ENCODE results near the gene NCDN. TPM values are rescaled to one million over a fixed set of nuclear protein-coding genes. Genes with fewer than 3 reads are reported as not detected.

NCDN gene
- total RNA-seq, result 10 to 100 TPM; 16.6 to 41.2 (median 24.3) TPM

- ATAC-seq, result peak; percentile 97
- WGBS, 2 donors (ENCODE audit: low coverage in 1 of 2), result 0 to 2% methylated on average over 4 to 26 of the region's 58 CpGs
Observed at GRCh38 chr1:35557611-35558373, at the start of gene NCDN. TSS of gene NCDN (plus strand) at chr1:35557799. CDS start at chr1:35558191, 392 bp downstream.

GRCh38 chr1:35507947-35508346 lies 49.7 kb upstream of the NCDN start:
- Histone ChIP-seq H3K4me3 (no peak overlapping the region), H3K27ac (no peak overlapping the region), H3K4me1 (peaks cover 0 to 24% (median 0%) of the 10 kb centered on the region in 3 donors), H3K36me3 (peaks cover 0 to 17% of the 10 kb centered on the region in 2 donors), H3K9me3 (no peaks in the 10 kb centered on the region), H3K27me3 (no peaks in the 10 kb centered on the region)
- no peak for ATAC-seq
- no peak for TF ChIP-seq CTCF (IDR thresholded peaks at IDR 0.05)
- no peak for TF ChIP-seq EP300 (IDR thresholded peaks at IDR 0.05)
- no peak for TF ChIP-seq POLR2AphosphoS5 (IDR thresholded peaks at IDR 0.05)
- no peak for TF ChIP-seq POLR2A (IDR thresholded peaks at IDR 0.05)

More at GRCh38 chr1:35557611-35558373, at the start of gene NCDN:
- Histone ChIP-seq H3K9me3 (no peaks in the 10 kb centered on the region), H3K27ac (peak within 1 kb of the TSS; percentile 91 to 98 (median 96)), H3K4me1 (peaks cover 0 to 87% (median 36%) of the 10 kb centered on the region in 3 donors), H3K27me3 (no peaks in the 10 kb centered on the region), H3K36me3 (peaks cover 0 to 27% of the 10 kb centered on the region in 2 donors), H3K4me3 (peak within 1 kb of the TSS; percentile 74 to 95)
- no peak for TF ChIP-seq CTCF (IDR thresholded peaks at IDR 0.05)
- peak; percentile 5 to 17 for TF ChIP-seq POLR2A (IDR thresholded peaks at IDR 0.05)
- peak; percentile 23 for TF ChIP-seq POLR2AphosphoS5 (IDR thresholded peaks at IDR 0.05)
- TF ChIP-seq EP300 (IDR thresholded peaks at IDR 0.05), result no peak

- peaks cover 0 to 24% (median 0%) of the 10 kb centered on the region in 3 donors for H3K4me1 ChIP-seq
- WGBS, 2 donors (ENCODE audit: low coverage in 1 of 2), result 71% methylated on average over 2 of the region's 3 CpGs; no CpG with 5 or more reads in 1 of the 2 donors
- H3K4me3 ChIP-seq, result no peak overlapping the region
- no peak for ATAC-seq
- H3K27me3 ChIP-seq, result no peaks in the 10 kb centered on the region
- H3K9me3 ChIP-seq, result no peaks in the 10 kb centered on the region
- TF ChIP-seq CTCF (IDR thresholded peaks at IDR 0.05) (no peak), POLR2AphosphoS5 (IDR thresholded peaks at IDR 0.05) (no peak), EP300 (IDR thresholded peaks at IDR 0.05) (no peak), POLR2A (IDR thresholded peaks at IDR 0.05) (no peak)
- no peak overlapping the region for H3K27ac ChIP-seq
- H3K36me3 ChIP-seq, result peaks cover 0 to 17% of the 10 kb centered on the region in 2 donors
Observed at GRCh38 chr1:35509558-35509957, 48.0 kb upstream of the NCDN start.

- no peaks in the 10 kb centered on the region for H3K27me3 ChIP-seq
- H3K9me3 ChIP-seq, result peaks cover 0 to 10% (median 0%) of the 10 kb centered on the region in 3 donors
- no peak for ATAC-seq
- no peak for TF ChIP-seq EP300 (IDR thresholded peaks at IDR 0.05)
- no peak for TF ChIP-seq POLR2A (IDR thresholded peaks at IDR 0.05)
- TF ChIP-seq CTCF (IDR thresholded peaks at IDR 0.05), result no peak
- no peak for TF ChIP-seq POLR2AphosphoS5 (IDR thresholded peaks at IDR 0.05)
- peaks cover 0 to 16% (median 0%) of the 10 kb centered on the region in 3 donors for H3K4me1 ChIP-seq
- H3K4me3 ChIP-seq, result no peak overlapping the region
- WGBS, 2 donors (ENCODE audit: low coverage in 1 of 2), result 96 to 100% methylated on average over 2 of the region's 2 CpGs
- no peak overlapping the region for H3K27ac ChIP-seq
- H3K36me3 ChIP-seq, result peaks cover 0 to 8% of the 10 kb centered on the region in 2 donors
Observed at GRCh38 chr1:35511305-35511704, 46.3 kb upstream of the NCDN start.

- Histone ChIP-seq H3K4me1 (no peaks in the 10 kb centered on the region), H3K4me3 (no peak overlapping the region), H3K9me3 (peaks cover 0 to 20% (median 0%) of the 10 kb centered on the region in 3 donors), H3K27me3 (no peaks in the 10 kb centered on the region), H3K36me3 (no peaks in the 10 kb centered on the region), H3K27ac (no peak overlapping the region)
- ATAC-seq, result no peak
- WGBS, 2 donors (ENCODE audit: low coverage in 1 of 2), result 97 to 100% methylated on average over 3 of the region's 3 CpGs
- TF ChIP-seq POLR2AphosphoS5 (IDR thresholded peaks at IDR 0.05) (no peak), CTCF (IDR thresholded peaks at IDR 0.05) (no peak), EP300 (IDR thresholded peaks at IDR 0.05) (no peak), POLR2A (IDR thresholded peaks at IDR 0.05) (no peak)
Observed at GRCh38 chr1:35518183-35518582, 39.4 kb upstream of the NCDN start.

Measured in gastroesophageal sphincter (tissue), 4 donors.